B cell (primary cell): Measurements from ENCODE around the gene NMNAT1. TPM values are rescaled to one million over a fixed set of nuclear protein-coding genes. Genes with fewer than 3 reads are reported as not detected.

ENCODE experiments used
- ATAC-seq: fragments of 200-7000 bp; cut with Tn5 transposase; one replicate; pipeline ENCODE4 v1.10.0; 2021; ENCODE audit warnings: low read depth, mild to moderate bottlenecking, moderate number of reproducible peaks, moderate library complexity
- CTCF ChIA-PET: fragments of 350-600 bp; sonication (Branson Sonifier 250); formaldehyde crosslinking; loops from one replicate; lab custom pipeline; 2021; ENCODE audit warnings: antibody characterized with exemption, inconsistent platforms; lab: Charles Lee
- POLR2A ChIA-PET: fragments of 350-600 bp; sonication (Branson Sonifier 250); formaldehyde crosslinking; loops from one replicate; lab custom pipeline; 2021; ENCODE audit warnings: antibody characterized with exemption; lab: Charles Lee
- DNase-seq: peaks from one replicate; pipeline ENCODE4 v3.0.0; 2013
- H2AFZ ChIP-seq: 2 replicates; pipeline ENCODE4 v1.6.1; 2012; ENCODE audit warnings: mild to moderate bottlenecking, low read depth, low read length; ENCODE audit not compliant: insufficient read depth, poor library complexity, severe bottlenecking
- H3K27ac ChIP-seq, 2 donors: 1 replicate in 1 of 2; 2 replicates in 1 of 2; pipeline ENCODE4 v1.5.1; 2012 to 2013; ENCODE audit warnings: low read length in 2 of 2, mild to moderate bottlenecking in 2 of 2, moderate library complexity in 1 of 2
- H3K27me3 ChIP-seq, 4 experiments: fragments of 200-600 bp in 1 of 4; sonication (generic) in 1 of 4; replicated peaks in 1 of 4; 1 replicate in 2 of 4; 2 replicates in 2 of 4; pipeline versions ENCODE4 v1.6.1 to v1.7.0; 2013 to 2016; ENCODE audit warnings: low read length in 3 of 4, mild to moderate bottlenecking in 2 of 4, mixed read lengths in 1 of 4, moderate library complexity in 1 of 4; ENCODE audit not compliant: insufficient read depth in 4 of 4, control insufficient read depth in 3 of 4; ENCODE audit errors: control extremely low read depth in 1 of 4
- H3K36me3 ChIP-seq, 2 experiments: replicated peaks in 1 of 2; 1 replicate in 1 of 2; 2 replicates in 1 of 2; pipeline versions ENCODE4 v1.6.1 to v1.7.1; 2013; ENCODE audit warnings: low read length in 1 of 2; ENCODE audit not compliant: insufficient read depth in 2 of 2, control insufficient read depth in 1 of 2; ENCODE audit errors: control extremely low read depth in 1 of 2, extremely low read depth in 1 of 2
- H3K4me1 ChIP-seq, 2 donors: fragments of 200-600 bp in 1 of 2; sonication (generic) in 1 of 2; 1 replicate in 1 of 2; 2 replicates in 1 of 2; pipeline versions ENCODE4 v1.5.1 to v1.6.1; 2013 to 2017; ENCODE audit warnings: low read length in 2 of 2; ENCODE audit not compliant: control insufficient read depth in 2 of 2, insufficient read depth in 2 of 2
- H3K4me2 ChIP-seq: replicated peaks from 2 replicates; pipeline ENCODE3; 2012; ENCODE audit warnings: mild to moderate bottlenecking, low read depth, low read length; ENCODE audit not compliant: poor library complexity, severe bottlenecking
- H3K4me3 ChIP-seq, 5 experiments: fragments of 200-600 bp in 1 of 5; sonication (generic) in 1 of 5; 1 replicate in 3 of 5; 2 replicates in 2 of 5; pipeline versions ENCODE4 v1.5.1 to v1.7.0; 2011 to 2016; ENCODE audit warnings: low read length in 4 of 5, mild to moderate bottlenecking in 4 of 5, low read depth in 2 of 5, control low read depth in 1 of 5, moderate library complexity in 1 of 5; ENCODE audit not compliant: insufficient read depth in 1 of 5; ENCODE audit errors: control extremely low read depth in 1 of 5, extremely low read depth in 1 of 5
- H3K79me2 ChIP-seq: fragments of 200-600 bp; sonication (generic); one replicate; pipeline ENCODE4 v1.6.0; 2016; ENCODE audit warnings: low read length; ENCODE audit not compliant: control insufficient read depth, insufficient read depth
- H3K9ac ChIP-seq: fragments of 200-600 bp; sonication (generic); 2 replicates; pipeline ENCODE4 v1.6.1; 2017; ENCODE audit warnings: mild to moderate bottlenecking, low read length, moderate library complexity
- H3K9me3 ChIP-seq, 3 donors: one replicate each; pipeline versions ENCODE4 v1.6.1 to v1.7.1; 2013; ENCODE audit warnings: low read length in 2 of 3; ENCODE audit not compliant: control insufficient read depth in 2 of 3, insufficient read depth in 1 of 3; ENCODE audit errors: control extremely low read depth in 1 of 3
- H4K20me1 ChIP-seq: 2 replicates; pipeline ENCODE4 v1.6.0; 2012; ENCODE audit warnings: mild to moderate bottlenecking, low read length; ENCODE audit not compliant: insufficient read depth, control insufficient read depth, poor library complexity, severe bottlenecking
- H3K27ac Mint-ChIP-seq: one replicate; pipeline ENCODE4 v1.8.0; 2021; ENCODE audit warnings: mixed read lengths
- H3K27me3 Mint-ChIP-seq: one replicate; pipeline ENCODE4 v1.8.0; 2021; ENCODE audit warnings: mixed read lengths
- H3K4me1 Mint-ChIP-seq: one replicate; pipeline ENCODE4 v1.8.0; 2021; ENCODE audit warnings: mixed read lengths
- H3K4me3 Mint-ChIP-seq: one replicate; pipeline ENCODE4 v1.8.0; 2021; ENCODE audit warnings: mixed read lengths
- H3K9me3 Mint-ChIP-seq: one replicate; pipeline ENCODE4 v1.8.0; 2022; ENCODE audit warnings: mixed read lengths; ENCODE audit not compliant: insufficient read depth
- CTCF ChIP-seq: fragments of 200-600 bp; IDR thresholded peaks from one replicate; pipeline ENCODE4 v1.8.0; 2022; ENCODE audit warnings: antibody characterized with exemption, mild to moderate bottlenecking
- EZH2 ChIP-seq: IDR thresholded peaks from 2 replicates; pipeline ENCODE4 v1.6.1; 2012; ENCODE audit warnings: borderline replicate concordance, low read depth, mild to moderate bottlenecking, moderate library complexity, low read length; ENCODE audit not compliant: insufficient read depth, poor library complexity, severe bottlenecking
- WGBS: methylation state at CpG from one replicate; pipeline ENCODE4 v1.1.5; 2013; ENCODE audit warnings: missing lambda C conversion rate; ENCODE audit not compliant: insufficient coverage; 5-methylcytosine and 5-hydroxymethylcytosine counted together
- intact Hi-C: fragments of 100-400 bp; cut with micrococcal nuclease; formaldehyde crosslinking; loops from one replicate; pipeline ENCODE4 v1.10.0; 2022
- polyA plus RNA-seq: library from polyadenylated mRNA; depleted of rRNA; stranded (reverse); fragments of >200 nt; gene quantifications from 2 replicates; pipeline ENCODE4 v1.2.3, GENCODE V29; 2012
- total RNA-seq, 2 donors: library from RNA; stranded (reverse); fragments of 120-200 nt in 1 of 2; gene quantifications; 1 replicate in 1 of 2; 2 replicates in 1 of 2; pipeline versions ENCODE4 v1.2.3 to v1.2.4, GENCODE V29; 2013 to 2022

NMNAT1 gene
- total and polyA plus RNA-seq, 2 donors (not counting 1 experiment from before 2014, with no cell fraction given) = 4.5 to 8.0 TPM

- H3K4me1 ChIP-seq = peaks cover 4 to 5% of the 10 kb centered on the region in 2 donors
- CTCF ChIA-PET = interaction anchor here (1.7 kb wide), 1 partner anchor 18 kb away, joined by 3 read pairs; no protein-coding TSS in a partner anchor
- Mint-ChIP-seq H3K27me3 (no peaks in the 10 kb centered on the region), H3K4me3 (no peak overlapping the region), H3K4me1 (peaks cover 5% of the 10 kb centered on the region), H3K27ac (no peak overlapping the region), H3K9me3 (no peaks in the 10 kb centered on the region)
- H3K27ac ChIP-seq = no peak overlapping the region
- ATAC-seq (no peak), DNase-seq (no peak)
- intact Hi-C loops = no loop called here
- H2AFZ ChIP-seq = no peak overlapping the region
- H3K9ac ChIP-seq = no peak overlapping the region
- no peaks in the 10 kb centered on the region for H3K36me3 ChIP-seq
- 94% methylated on average over 3 of the region's 5 CpGs for WGBS
- H3K4me2 ChIP-seq = no peak overlapping the region
- H3K27me3 ChIP-seq = no peaks in the 10 kb centered on the region
- POLR2A ChIA-PET = no interaction called here
- TF ChIP-seq EZH2 (no peak), CTCF (no peak)
- no peak overlapping the region for H3K4me3 ChIP-seq
- no peaks in the 10 kb centered on the region for H4K20me1 ChIP-seq
- H3K79me2 ChIP-seq = no peaks in the 10 kb centered on the region
- H3K9me3 ChIP-seq = no peaks in the 10 kb centered on the region
Measured at GRCh38 chr1:9922342-9922741, 20.9 kb upstream of the NMNAT1 start.

- no peak for TF ChIP-seq EZH2
- no peak for TF ChIP-seq CTCF
- Histone ChIP-seq H3K27me3 (no peaks in the 10 kb centered on the region), H3K4me3 (no peak overlapping the region), H3K27ac (peak overlapping the region in 1 of 2 donors; percentile 4), H3K4me1 (peaks cover 7 to 8% of the 10 kb centered on the region in 2 donors), H3K9me3 (no peaks in the 10 kb centered on the region), H3K4me2 (no peak overlapping the region), H4K20me1 (no peaks in the 10 kb centered on the region), H2AFZ (no peak overlapping the region), H3K9ac (no peak overlapping the region), H3K36me3 (peaks cover 13 to 30% of the 10 kb centered on the region in 2 experiments), H3K79me2 (peaks cover 3% of the 10 kb centered on the region)
- ATAC-seq (no peak), DNase-seq (peak; percentile 25)
- intact Hi-C loops = no loop called here
- ChIA-PET POLR2A (no interaction called here), CTCF (interaction anchor here (0.5 kb wide), 1 partner anchor 793 kb away, joined by 3 read pairs; no protein-coding TSS in a partner anchor)
- peaks cover 6% of the 10 kb centered on the region for H3K4me1 Mint-ChIP-seq
- no peaks in the 10 kb centered on the region for H3K27me3 Mint-ChIP-seq
- H3K9me3 Mint-ChIP-seq = no peaks in the 10 kb centered on the region
- WGBS = 32% methylated on average over 2 of the region's 5 CpGs
- no peak overlapping the region for H3K4me3 Mint-ChIP-seq
- no peak overlapping the region for H3K27ac Mint-ChIP-seq
Measured at GRCh38 chr1:9927259-9927658, 16.0 kb upstream of the NMNAT1 start.
